Measurements from ENCODE around the gene RPL18.

Gene RPL18

GRCh38 chr19:48646001-48646721 lies 27.2 kb upstream of the RPL18 start, which contains the start of gene CA11 (continued):
- TF ChIP-seq ZIC2 (tag by site-specific recombination; IDR thresholded peaks at IDR 0.05) (peak; percentile 96), ZBTB7A (tag by site-specific recombination; IDR thresholded peaks at IDR 0.05; ENCODE audit: low read depth) (no peak; the same call in 1 of the 2 replicates), ZNF449 (tag by site-specific recombination; IDR thresholded peaks at IDR 0.05) (peak; percentile 90), ZNF776 (tag by site-specific recombination; IDR thresholded peaks at IDR 0.05; ENCODE audit: borderline replicate concordance) (no peak), ZFP3 (tag by site-specific recombination; IDR thresholded peaks at IDR 0.05; ENCODE audit: low read depth) (no peak), ZNF580 (tag by site-specific recombination; IDR thresholded peaks at IDR 0.05) (no peak), ZNF146 (tag by site-specific recombination; IDR thresholded peaks at IDR 0.05) (no peak), ZFP37 (tag by site-specific recombination; IDR thresholded peaks at IDR 0.05) (no peak), ZSCAN16 (tag by site-specific recombination; IDR thresholded peaks at IDR 0.05) (no peak), ZNF366 (tag by site-specific recombination; conservative IDR thresholded peaks at IDR 0.05) (peak; percentile 100), ZNF654 (tag by site-specific recombination; IDR thresholded peaks at IDR 0.05; ENCODE audit: low read depth) (peak; percentile 65), ZNF677 (tag by site-specific recombination; IDR thresholded peaks at IDR 0.05) (no peak), GFI1B (tag by site-specific recombination; IDR thresholded peaks at IDR 0.05) (no peak), KLF1 (tag by site-specific recombination; IDR thresholded peaks at IDR 0.05) (peak; percentile 55; the same call in 1 of the 2 replicates), ZNF169 (tag by site-specific recombination; IDR thresholded peaks at IDR 0.05) (0 out of 2 replicates have a peak, but pooled peaks have one; percentile 26), SALL2 (tag by site-specific recombination; IDR thresholded peaks at IDR 0.05; ENCODE audit: borderline replicate concordance) (no peak), ZNF792 (tag by site-specific recombination; IDR thresholded peaks at IDR 0.05) (no peak; the same call in 1 of the 2 replicates), SP3 (tag by site-specific recombination; IDR thresholded peaks at IDR 0.05) (peak; percentile 74), PBX3 (CRISPR knock-in tag; IDR thresholded peaks at IDR 0.05) (no peak), ZNF692 (tag by site-specific recombination; IDR thresholded peaks at IDR 0.05) (peak; percentile 76), ZNF416 (tag by site-specific recombination; IDR thresholded peaks at IDR 0.05) (no peak), ZNF121 (tag by site-specific recombination; IDR thresholded peaks at IDR 0.05) (no peak), ZNF341 (tag by site-specific recombination; IDR thresholded peaks at IDR 0.05; ENCODE audit: low read depth) (peak; percentile 86), PATZ1 (tag by site-specific recombination; IDR thresholded peaks at IDR 0.05) (peak; percentile 98), ZNF423 (tag by site-specific recombination; IDR thresholded peaks at IDR 0.05) (peak; percentile 48; the same call in 1 of the 2 replicates), ZNF214 (tag by site-specific recombination; IDR thresholded peaks at IDR 0.05; ENCODE audit: borderline replicate concordance) (no peak), KLF17 (tag by site-specific recombination; IDR thresholded peaks at IDR 0.05) (no peak; the same call in none of the 2 replicates), ZNF48 (tag by site-specific recombination; IDR thresholded peaks at IDR 0.05) (no peak), KLF7 (tag by site-specific recombination; IDR thresholded peaks at IDR 0.05; ENCODE audit: borderline replicate concordance) (peak; percentile 34; the same call in 1 of the 2 replicates)

All from HEK293 (cell line).